ENCODE data around the gene CACNB4.

- TF ChIP-seq CTCF (IDR thresholded peaks at IDR 0.05) (no peak), POLR2A (IDR thresholded peaks at IDR 0.05) (no peak), EP300 (IDR thresholded peaks at IDR 0.05; ENCODE audit: low read depth) (no peak)
Measured at GRCh38 chr2:151826737-151827157, 272.1 kb downstream of the CACNB4 start.
